Lung (tissue), 12 donors: Measurements from ENCODE around the gene JTB. TPM values are rescaled to one million over a fixed set of nuclear protein-coding genes. Genes with fewer than 3 reads are reported as not detected.
A peak's percentile ranks its signal among the peaks of the same experiment; 100 is the strongest.

Source experiments
- ATAC-seq: fragments of 200-7000 bp; cut with Tn5 transposase; one replicate; pipeline ENCODE4 v1.9.1; 2020; ENCODE audit warnings: moderate number of reproducible peaks; ENCODE audit not compliant: insufficient read depth, low FRiP score
- DNase-seq, 3 donors: peaks; one replicate each; pipeline ENCODE4 v3.0.0-alpha.2; 2013 to 2017
- H3K27ac ChIP-seq, 2 donors: one replicate each; pipeline ENCODE4 v1.5.1; 2013; ENCODE audit warnings: mild to moderate bottlenecking in 2 of 2, moderate library complexity in 2 of 2, control low read depth in 1 of 2, inconsistent platforms in 1 of 2, low read depth in 1 of 2, low read length in 1 of 2
- H3K27me3 ChIP-seq, 3 donors: one replicate each; pipeline ENCODE4 v1.5.1; 2013; ENCODE audit warnings: low read length in 2 of 3; ENCODE audit not compliant: control insufficient read depth in 3 of 3, insufficient read depth in 3 of 3
- H3K36me3 ChIP-seq, 4 donors: one replicate each; pipeline ENCODE4 v1.5.1; 2013; ENCODE audit warnings: low read length in 4 of 4, mild to moderate bottlenecking in 1 of 4, moderate library complexity in 1 of 4; ENCODE audit not compliant: control insufficient read depth in 4 of 4, insufficient read depth in 4 of 4
- H3K4me1 ChIP-seq, 5 donors: one replicate each; pipeline ENCODE4 v1.5.1; 2013; ENCODE audit warnings: low read length in 5 of 5, mild to moderate bottlenecking in 2 of 5, moderate library complexity in 1 of 5; ENCODE audit not compliant: control insufficient read depth in 5 of 5, insufficient read depth in 5 of 5
- H3K4me3 ChIP-seq: one replicate; pipeline ENCODE4 v1.5.1; 2013; ENCODE audit warnings: mild to moderate bottlenecking, control low read depth, moderate library complexity
- H3K9ac ChIP-seq, 2 donors: one replicate each; pipeline ENCODE4 v1.5.1; 2013; ENCODE audit warnings: low read length in 2 of 2, control low read depth in 1 of 2; ENCODE audit not compliant: insufficient read depth in 1 of 2
- H3K9me3 ChIP-seq, 4 donors: one replicate each; pipeline ENCODE4 v1.5.1; 2013; ENCODE audit warnings: low read length in 3 of 4, mild to moderate bottlenecking in 1 of 4, moderate library complexity in 1 of 4; ENCODE audit not compliant: control insufficient read depth in 4 of 4, insufficient read depth in 3 of 4
- WGBS, 2 donors: extraction: QIAGEN DNeasy Blood & Tissue Kit; methylation state at CpG; one replicate each; pipeline ENCODE4 v1.1.7; 2013; 5-methylcytosine and 5-hydroxymethylcytosine counted together
- polyA plus RNA-seq, 2 donors: library from polyadenylated mRNA; stranded (reverse); fragments of 200-250 nt; gene quantifications; one replicate each; pipeline ENCODE4 v1.2.1, GENCODE V29; 2013
- total RNA-seq, 2 donors: library from RNA; depleted of rRNA in 1 of 2; stranded (reverse); fragments of >200 nt in 1 of 2; gene quantifications; one replicate each; pipeline ENCODE4 v1.2.1, GENCODE V29; 2014 to 2021
- TF ChIP-seq, protein P1 (sequence below): IDR thresholded peaks from 2 replicates; pipeline ENCODE4 v1.5.1; 2012; ENCODE audit warnings: mild to moderate bottlenecking; ENCODE audit errors: control extremely low read depth, extremely low read depth
- donor health status: control.
- donor health status: control.
- donor health status: Bipolar disorder and iron deficiency.
- donor health status: healthy.
- donor health status: DM: yes; HTN: yes; CAD: no.

The JTB gene
- total and polyA plus RNA-seq, 4 donors, result 105 to 230 (median 176) TPM

DNA sequence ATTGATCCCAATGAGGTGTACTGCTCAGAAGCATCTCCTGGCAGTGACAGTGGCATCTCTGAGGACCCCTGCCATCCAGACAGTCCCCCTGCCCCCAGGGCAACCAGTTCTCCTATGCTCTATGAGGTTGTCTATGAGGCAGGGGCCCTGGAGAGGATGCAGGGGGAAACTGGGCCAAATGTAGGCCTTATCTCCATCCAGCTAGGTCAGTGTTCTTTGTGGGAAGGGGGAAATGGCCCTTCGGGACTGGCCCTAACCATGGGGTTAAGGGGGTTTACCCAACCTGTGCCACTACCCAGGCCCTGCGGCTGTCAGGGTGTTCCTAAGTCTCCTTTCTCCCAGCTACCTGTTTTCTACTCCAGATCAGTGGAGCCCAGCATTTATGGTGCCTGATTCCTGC lies 8.5 kb downstream of the JTB start:
- TF ChIP-seq, protein P1, sequence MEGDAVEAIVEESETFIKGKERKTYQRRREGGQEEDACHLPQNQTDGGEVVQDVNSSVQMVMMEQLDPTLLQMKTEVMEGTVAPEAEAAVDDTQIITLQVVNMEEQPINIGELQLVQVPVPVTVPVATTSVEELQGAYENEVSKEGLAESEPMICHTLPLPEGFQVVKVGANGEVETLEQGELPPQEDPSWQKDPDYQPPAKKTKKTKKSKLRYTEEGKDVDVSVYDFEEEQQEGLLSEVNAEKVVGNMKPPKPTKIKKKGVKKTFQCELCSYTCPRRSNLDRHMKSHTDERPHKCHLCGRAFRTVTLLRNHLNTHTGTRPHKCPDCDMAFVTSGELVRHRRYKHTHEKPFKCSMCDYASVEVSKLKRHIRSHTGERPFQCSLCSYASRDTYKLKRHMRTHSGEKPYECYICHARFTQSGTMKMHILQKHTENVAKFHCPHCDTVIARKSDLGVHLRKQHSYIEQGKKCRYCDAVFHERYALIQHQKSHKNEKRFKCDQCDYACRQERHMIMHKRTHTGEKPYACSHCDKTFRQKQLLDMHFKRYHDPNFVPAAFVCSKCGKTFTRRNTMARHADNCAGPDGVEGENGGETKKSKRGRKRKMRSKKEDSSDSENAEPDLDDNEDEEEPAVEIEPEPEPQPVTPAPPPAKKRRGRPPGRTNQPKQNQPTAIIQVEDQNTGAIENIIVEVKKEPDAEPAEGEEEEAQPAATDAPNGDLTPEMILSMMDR, result no peak
- H3K4me3 ChIP-seq, result no peak overlapping the region
- H3K27ac ChIP-seq, result no peak overlapping the region
- no peaks in the 10 kb centered on the region for H3K9me3 ChIP-seq
- WGBS, 2 donors, result 81 to 86% methylated on average over 2 of the region's 2 CpGs
- peaks cover 0 to 29% (median 0%) of the 10 kb centered on the region in 5 donors for H3K4me1 ChIP-seq
- DNase-seq, result no peak
- no peak for ATAC-seq
- H3K9ac ChIP-seq, result peak overlapping the region in 1 of 2 donors; percentile 82
- H3K27me3 ChIP-seq, result no peaks in the 10 kb centered on the region
- H3K36me3 ChIP-seq, result peaks cover 0 to 7% (median under 1%) of the 10 kb centered on the region in 4 donors

DNA sequence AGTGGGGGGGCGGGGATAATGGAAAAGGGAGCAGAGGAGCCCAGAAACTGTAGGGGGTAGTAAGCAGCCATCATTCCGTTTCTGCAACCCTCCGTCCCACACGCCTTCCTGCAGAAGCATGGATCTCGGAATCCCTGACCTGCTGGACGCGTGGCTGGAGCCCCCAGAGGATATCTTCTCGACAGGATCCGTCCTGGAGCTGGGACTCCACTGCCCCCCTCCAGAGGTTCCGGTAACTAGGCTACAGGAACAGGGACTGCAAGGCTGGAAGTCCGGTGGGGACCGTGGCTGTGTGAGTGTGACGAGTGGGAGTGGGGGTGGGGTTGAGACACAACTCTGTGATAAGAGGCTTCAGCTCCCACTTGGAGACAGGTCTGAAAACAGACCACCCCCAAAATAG lies 9.1 kb downstream of the JTB start:
- H3K9ac ChIP-seq, result peak overlapping the region; percentile 2 to 82
- no peaks in the 10 kb centered on the region for H3K9me3 ChIP-seq
- H3K36me3 ChIP-seq, result peaks cover 0 to 4% (median 0%) of the 10 kb centered on the region in 4 donors
- TF ChIP-seq, protein P1, result no peak
- H3K4me3 ChIP-seq, result peak overlapping the region; percentile 4
- WGBS, 2 donors, result 7% methylated on average over 13 of the region's 13 CpGs
- H3K27ac ChIP-seq, result peak overlapping the region in 1 of 2 donors; percentile 70
- ATAC-seq (no peak), DNase-seq (peak in 2 of 3 donors; percentile 52 to 67)
- H3K27me3 ChIP-seq, result no peaks in the 10 kb centered on the region
- peaks cover 0 to 32% (median 0%) of the 10 kb centered on the region in 5 donors for H3K4me1 ChIP-seq

DNA sequence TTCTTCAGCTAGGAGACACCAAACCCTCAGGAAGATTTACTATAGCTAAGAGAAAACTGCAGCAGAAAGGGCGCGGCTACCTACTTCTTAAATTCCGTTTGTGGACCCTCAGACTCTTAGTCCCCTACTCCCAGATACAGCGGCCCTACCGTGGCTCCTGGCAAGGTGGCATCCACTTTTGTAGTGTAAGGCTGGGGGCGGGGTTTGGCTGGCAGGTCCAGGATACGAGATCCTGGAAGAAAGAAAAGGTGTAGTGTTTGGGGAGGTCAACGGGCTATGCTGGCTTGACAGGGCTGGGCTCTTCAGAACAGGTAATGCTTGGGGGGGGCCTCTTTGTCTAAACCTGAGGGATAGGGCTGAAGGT lies 9.5 kb downstream of the JTB start:
- ATAC-seq, result no peak
- no peak for DNase-seq
- H3K4me3 ChIP-seq, result peak overlapping the region; percentile 18
- 0 to 2% methylated on average over 8 of the region's 8 CpGs for WGBS, 2 donors
- peaks cover 0 to 3% (median 0%) of the 10 kb centered on the region in 4 donors for H3K36me3 ChIP-seq
- TF ChIP-seq, protein P1, result no peak
- H3K9ac ChIP-seq, result peak overlapping the region; percentile 2 to 82
- no peaks in the 10 kb centered on the region for H3K27me3 ChIP-seq
- H3K9me3 ChIP-seq, result no peaks in the 10 kb centered on the region
- peaks cover 0 to 32% (median 0%) of the 10 kb centered on the region in 5 donors for H3K4me1 ChIP-seq
- peak overlapping the region; percentile 62 to 70 for H3K27ac ChIP-seq
